DMS 273 (cell line): Measurements from ENCODE around the gene GALNT10.
A peak's percentile ranks its signal among the peaks of the same experiment; 100 is the strongest.

Experiments
- DNase-seq: peaks from one replicate; lab custom pipeline; 2025; ENCODE audit not compliant: unreplicated experiment; lab: John Stamatoyannopoulos, UW

The GALNT10 gene

GRCh38 chr5:154262342-154262741 lies 71.8 kb downstream of the GALNT10 start:
- DNase-seq, result no peak

- DNase-seq, result no peak
Observed at GRCh38 chr5:154264549-154265196, 74.1 kb downstream of the GALNT10 start.

GRCh38 chr5:154265197-154265773 lies 74.8 kb downstream of the GALNT10 start:
- peak; percentile 46 for DNase-seq

DNA sequence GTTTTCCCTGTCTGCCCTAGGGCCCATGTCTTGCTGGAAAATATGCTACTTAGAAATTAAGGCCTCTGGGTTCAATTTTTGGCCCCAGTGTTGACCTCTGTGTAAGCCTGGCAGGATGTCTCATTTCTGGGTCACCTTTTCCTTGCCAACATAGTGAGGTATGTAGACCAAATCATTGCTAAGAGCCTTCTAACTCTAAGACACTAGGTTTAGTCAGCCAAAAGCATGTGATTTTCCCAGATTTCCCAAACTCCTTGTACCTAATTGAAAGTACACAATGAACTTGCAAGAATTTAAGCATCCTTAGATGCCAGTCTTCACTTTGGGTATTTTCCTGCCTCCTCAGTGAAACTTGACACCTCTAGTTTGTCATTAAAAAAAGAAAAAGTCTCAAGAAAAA lies 77.0 kb downstream of the GALNT10 start:
- no peak for DNase-seq

GRCh38 chr5:154268073-154268472 lies 77.5 kb downstream of the GALNT10 start:
- peak; percentile 7 for DNase-seq

DNA sequence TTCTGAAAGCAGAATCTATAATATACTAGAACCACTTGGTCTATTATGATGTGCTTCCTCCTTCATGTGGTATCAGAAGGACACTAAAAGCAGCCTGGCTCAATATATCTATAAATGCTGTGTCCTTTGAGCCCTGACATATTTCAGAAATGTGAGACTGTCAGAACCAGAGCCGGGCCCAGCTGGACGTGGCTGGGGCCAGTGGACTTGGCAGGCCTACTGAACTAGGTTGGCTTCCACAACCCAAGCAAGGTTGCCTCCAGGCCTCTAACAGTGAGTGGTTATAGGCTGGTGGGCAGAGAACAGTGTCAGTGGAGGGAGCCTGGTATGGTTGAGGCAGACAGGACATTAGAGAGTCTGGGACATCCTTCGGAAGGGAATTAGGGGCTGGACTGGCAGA lies 78.9 kb downstream of the GALNT10 start:
- no peak for DNase-seq

DNA sequence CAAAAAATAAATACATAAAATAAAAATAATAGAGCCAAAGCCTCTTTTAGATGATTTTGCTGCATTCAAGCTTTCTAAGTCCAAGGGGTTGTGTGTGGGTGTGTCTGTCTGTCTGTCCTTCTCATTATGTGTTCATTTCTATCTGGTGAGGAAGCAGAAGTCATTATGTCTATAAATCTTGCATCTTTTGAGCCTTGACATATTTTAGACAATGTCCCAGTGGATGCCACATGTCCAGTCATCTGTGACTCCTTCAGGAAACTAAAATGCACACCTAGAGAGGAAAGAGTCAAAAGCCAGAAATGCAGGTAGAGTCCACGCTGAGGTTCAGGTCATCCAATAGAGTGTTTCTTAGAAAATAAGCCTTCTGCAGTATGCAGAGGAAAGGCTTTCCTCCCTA lies 80.9 kb downstream of the GALNT10 start:
- no peak for DNase-seq

GRCh38 chr5:154271936-154272514 lies 81.5 kb downstream of the GALNT10 start:
- peak; percentile 11 for DNase-seq

GRCh38 chr5:154273028-154273617 lies 82.6 kb downstream of the GALNT10 start:
- DNase-seq, result no peak

DNA sequence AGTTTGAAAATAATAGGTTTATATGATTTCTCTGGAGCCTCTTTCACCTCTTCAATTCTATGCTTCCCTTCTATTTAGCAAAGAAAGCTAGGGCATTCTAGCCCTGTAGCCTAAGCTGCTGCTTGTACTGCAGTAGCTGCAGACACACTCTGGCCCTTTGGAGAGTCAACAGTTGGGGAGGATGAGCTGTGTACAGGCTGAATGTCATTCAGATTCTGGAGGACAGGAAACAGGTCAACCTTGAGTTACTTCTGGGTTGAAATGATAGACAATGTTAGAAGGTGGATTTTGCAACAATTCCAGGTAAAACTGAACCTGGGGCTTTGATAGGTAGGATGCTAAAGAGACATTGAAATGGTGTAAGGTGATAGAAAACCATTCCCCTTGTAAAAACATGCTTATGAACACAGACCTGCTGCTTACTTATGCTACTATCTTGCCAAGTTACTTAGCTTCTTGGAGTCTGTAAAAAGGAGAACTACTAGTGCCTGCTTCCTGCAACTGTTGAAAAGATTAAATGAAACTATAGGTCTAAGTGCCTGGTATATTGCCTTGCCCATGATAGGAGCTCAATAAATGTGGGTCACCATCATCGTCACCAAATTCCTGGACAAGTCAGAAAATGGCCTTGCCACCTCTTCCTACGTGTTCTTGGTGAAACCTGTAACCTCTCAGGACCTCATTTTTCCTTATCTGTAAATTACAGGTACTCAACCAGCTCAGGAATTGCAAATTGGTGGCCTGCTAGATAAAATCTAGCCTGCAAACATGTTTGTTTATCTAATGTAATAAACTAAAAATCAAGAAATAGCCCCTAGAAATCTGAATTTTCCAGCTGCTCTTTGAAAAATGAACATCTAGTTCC lies 83.7 kb downstream of the GALNT10 start:
- DNase-seq, result no peak

- DNase-seq, result peak; percentile 80
Observed at GRCh38 chr5:154274828-154275185, 84.3 kb downstream of the GALNT10 start.

GRCh38 chr5:154275566-154275965 lies 85.0 kb downstream of the GALNT10 start:
- no peak for DNase-seq

DNA sequence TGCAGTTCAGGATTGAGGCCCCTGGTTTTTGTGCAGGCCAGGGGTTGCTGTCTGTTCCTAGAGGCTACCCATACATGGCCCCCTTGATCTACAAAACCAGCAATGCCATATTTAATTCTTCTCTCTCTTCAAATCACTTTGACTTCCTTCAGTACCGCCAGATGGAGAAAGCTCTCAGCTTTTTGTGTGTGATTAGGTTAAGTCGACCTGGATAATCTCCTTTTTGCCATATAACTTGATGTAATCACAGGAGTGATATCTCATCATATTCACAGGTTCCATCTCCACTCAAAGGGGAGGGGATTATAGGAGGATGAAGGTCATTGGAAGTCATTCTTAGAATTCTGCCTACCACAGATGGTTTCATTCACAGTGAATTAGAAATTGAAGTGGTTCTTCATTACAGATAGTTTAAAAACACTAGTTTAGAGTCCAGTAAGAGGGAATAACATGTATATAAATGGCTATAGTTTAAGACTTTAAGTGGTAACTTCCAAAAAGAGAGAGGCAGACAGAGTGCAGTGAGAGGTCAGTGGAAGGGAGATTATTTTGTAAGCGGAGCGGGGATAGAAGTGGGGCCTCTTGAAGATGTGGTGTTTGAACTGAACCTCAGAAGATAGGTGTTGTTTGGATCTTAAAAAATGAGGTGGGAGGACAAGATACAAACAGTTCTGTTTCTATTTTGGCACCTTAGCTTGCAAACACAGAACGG lies 85.9 kb downstream of the GALNT10 start:
- DNase-seq, result peak; percentile 11

DNA sequence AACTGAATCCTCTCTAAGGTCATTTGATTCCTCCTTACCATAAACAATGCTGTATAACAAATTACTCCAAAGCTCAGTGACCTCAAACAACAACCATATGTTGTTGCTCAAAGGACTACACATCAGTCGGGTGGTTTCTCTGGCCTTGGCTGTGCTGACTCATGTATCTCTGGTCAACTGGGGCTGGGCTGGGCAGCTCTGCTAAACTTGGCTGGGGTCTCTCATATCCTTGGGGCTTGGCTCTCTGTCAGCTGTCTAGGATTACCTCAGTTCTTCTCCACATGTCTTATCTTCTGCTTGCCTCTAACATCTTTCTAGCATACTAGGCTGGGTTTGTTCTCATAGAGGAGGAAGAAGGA lies 86.4 kb downstream of the GALNT10 start:
- peak; percentile 21 for DNase-seq

- DNase-seq, result no peak
Observed at GRCh38 chr5:154277499-154277898, 87.0 kb downstream of the GALNT10 start.

GRCh38 chr5:154278186-154278585 lies 87.7 kb downstream of the GALNT10 start:
- DNase-seq, result no peak

DNA sequence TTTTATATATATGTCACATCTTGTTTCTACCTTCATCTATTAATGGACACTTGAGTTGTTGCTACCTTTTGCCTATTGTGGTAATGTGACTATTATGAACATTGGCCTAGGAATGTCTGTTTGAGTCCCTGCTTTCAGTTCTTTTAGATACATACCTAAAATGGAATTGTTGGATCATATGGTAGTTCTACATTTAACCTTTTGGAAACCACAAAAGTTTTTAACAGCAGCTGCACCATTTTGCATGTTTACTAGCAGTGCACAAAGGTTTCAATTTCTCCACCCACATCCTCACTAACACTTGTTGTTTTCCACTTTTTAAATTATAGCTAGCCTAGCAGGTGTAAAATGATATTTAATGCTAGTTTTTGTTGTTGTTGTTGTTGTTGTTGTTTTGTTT lies 88.4 kb downstream of the GALNT10 start:
- no peak for DNase-seq

GRCh38 chr5:154284433-154284832 lies 93.9 kb downstream of the GALNT10 start:
- no peak for DNase-seq

DNA sequence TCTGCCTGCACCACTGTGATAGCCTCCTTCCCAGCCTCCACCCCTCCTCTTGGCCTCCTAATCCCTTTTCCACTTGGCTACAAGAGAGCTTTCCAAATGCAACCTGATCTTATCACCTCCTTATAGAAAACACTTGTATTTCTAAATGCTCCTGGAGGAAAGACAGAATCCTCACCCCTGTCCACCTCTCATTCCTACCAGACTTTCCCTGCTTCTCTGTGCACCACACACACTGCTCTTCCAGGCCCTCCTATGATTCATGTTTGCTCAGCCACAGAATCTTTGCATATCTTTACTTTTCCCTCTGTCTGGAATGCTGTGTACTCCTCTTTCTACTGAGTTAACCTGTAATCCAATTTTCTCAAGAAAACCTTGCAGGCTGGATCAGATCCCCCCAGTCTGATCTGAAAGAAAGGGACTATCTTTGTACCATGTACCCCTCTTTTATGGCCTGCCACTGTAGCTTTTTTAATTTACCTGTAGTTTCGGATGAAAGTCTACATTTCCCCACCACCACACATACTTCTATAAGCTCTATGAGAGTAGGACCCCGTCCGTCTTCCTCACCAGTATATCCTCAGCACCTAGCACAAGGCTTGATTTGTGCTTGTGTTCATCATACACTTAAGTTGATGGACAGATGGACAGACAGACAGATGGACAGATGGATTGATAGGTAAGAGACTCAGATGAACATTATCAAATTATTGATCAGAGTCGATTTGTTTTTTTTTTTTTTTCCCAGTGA lies 95.3 kb downstream of the GALNT10 start:
- no peak for DNase-seq

- no peak for DNase-seq
Observed at GRCh38 chr5:154286557-154286956, 96.0 kb downstream of the GALNT10 start.
